Neuronal stem cell (in vitro differentiated cells): ENCODE results near the gene SETD2.

Experiments
- DNase-seq: peaks from one replicate; pipeline ENCODE4 v3.0.0-alpha.2; 2013; ENCODE audit warnings: low spot score
- H2AFZ ChIP-seq: one replicate; pipeline ENCODE4 v1.6.1; 2013; ENCODE audit warnings: mild to moderate bottlenecking, low read length, inconsistent platforms
- H2AK5ac ChIP-seq: 2 replicates; pipeline ENCODE4 v1.6.1; 2013; ENCODE audit warnings: low read depth, mild to moderate bottlenecking, inconsistent platforms, low read length, moderate library complexity, mixed read lengths
- H2BK120ac ChIP-seq: 2 replicates; pipeline ENCODE4 v1.6.1; 2013; ENCODE audit warnings: low read depth, mild to moderate bottlenecking, inconsistent platforms, low read length, moderate library complexity, mixed read lengths
- H2BK12ac ChIP-seq: one replicate; pipeline ENCODE4 v1.6.1; 2013; ENCODE audit warnings: low read length, inconsistent platforms
- H2BK15ac ChIP-seq: 2 replicates; pipeline ENCODE4 v1.6.1; 2013; ENCODE audit warnings: mild to moderate bottlenecking, low read length, inconsistent platforms, mixed read lengths
- H2BK5ac ChIP-seq: one replicate; pipeline ENCODE4 v1.6.1; 2013; ENCODE audit warnings: inconsistent platforms, mild to moderate bottlenecking, low read length, moderate library complexity
- H3K14ac ChIP-seq: one replicate; pipeline ENCODE4 v1.6.1; 2013; ENCODE audit warnings: low read length, inconsistent platforms
- H3K18ac ChIP-seq: 2 replicates; pipeline ENCODE4 v1.6.1; 2013; ENCODE audit warnings: low read length, inconsistent platforms
- H3K23ac ChIP-seq: 2 replicates; pipeline ENCODE4 v1.6.1; 2013; ENCODE audit warnings: low read depth, mild to moderate bottlenecking, mixed read lengths, low read length, inconsistent platforms; ENCODE audit not compliant: poor library complexity
- H3K27ac ChIP-seq: replicated peaks from 3 replicates; pipeline ENCODE4 v1.5.1; 2013; ENCODE audit warnings: low read length, inconsistent platforms
- H3K27me3 ChIP-seq, 3 experiments: 2 replicates each; pipeline ENCODE4 v1.6.1; 2013; ENCODE audit warnings: low read length in 3 of 3, mild to moderate bottlenecking in 2 of 3, inconsistent platforms in 1 of 3, low read depth in 1 of 3, mixed read lengths in 1 of 3, moderate library complexity in 1 of 3; ENCODE audit not compliant: control insufficient read depth in 3 of 3, insufficient read depth in 3 of 3
- H3K36me3 ChIP-seq, 2 donors: replicated peaks in 1 of 2; 2 replicates each; pipeline ENCODE4 v1.6.1; 2013; ENCODE audit warnings: low read length in 2 of 2; ENCODE audit not compliant: control insufficient read depth in 2 of 2, insufficient read depth in 2 of 2
- H3K4ac ChIP-seq: 2 replicates; pipeline ENCODE4 v1.6.1; 2013; ENCODE audit warnings: inconsistent platforms, mild to moderate bottlenecking, low read length, moderate library complexity
- H3K4me1 ChIP-seq, 2 donors: 1 replicate in 1 of 2; 2 replicates in 1 of 2; pipeline ENCODE4 v1.6.1; 2013; ENCODE audit warnings: low read length in 2 of 2, low read depth in 1 of 2; ENCODE audit not compliant: control insufficient read depth in 2 of 2, insufficient read depth in 1 of 2
- H3K4me2 ChIP-seq: one replicate; pipeline ENCODE4 v1.6.1; 2013; ENCODE audit warnings: mild to moderate bottlenecking, low read length, inconsistent platforms; ENCODE audit not compliant: insufficient read depth, poor library complexity, severe bottlenecking
- H3K4me3 ChIP-seq, 2 donors: 2 replicates each; pipeline ENCODE4 v1.5.1; 2013; ENCODE audit warnings: low read length in 2 of 2, mild to moderate bottlenecking in 2 of 2, inconsistent platforms in 1 of 2, moderate library complexity in 1 of 2
- H3K79me1 ChIP-seq: one replicate; pipeline ENCODE4 v1.6.1; 2013; ENCODE audit warnings: low read depth, mild to moderate bottlenecking, inconsistent platforms, low read length, moderate library complexity
- H3K9ac ChIP-seq: one replicate; pipeline ENCODE4 v1.6.1; 2013; ENCODE audit warnings: mild to moderate bottlenecking, low read depth, low read length, inconsistent platforms; ENCODE audit not compliant: poor library complexity
- H3K9me3 ChIP-seq, 2 donors: replicated peaks in 1 of 2; 2 replicates each; pipeline versions ENCODE3 to v1.6.1; 2013; ENCODE audit warnings: low read length in 2 of 2, mild to moderate bottlenecking in 2 of 2, inconsistent platforms in 1 of 2, low read depth in 1 of 2, mixed read lengths in 1 of 2, moderate library complexity in 1 of 2; ENCODE audit not compliant: control insufficient read depth in 2 of 2, insufficient read depth in 1 of 2
- H4K8ac ChIP-seq: one replicate; pipeline ENCODE4 v1.6.1; 2013; ENCODE audit warnings: low read depth, mild to moderate bottlenecking, inconsistent platforms, low read length, moderate library complexity
- H4K91ac ChIP-seq: one replicate; pipeline ENCODE4 v1.6.1; 2013; ENCODE audit warnings: low read length, low read depth, mild to moderate bottlenecking, inconsistent platforms; ENCODE audit not compliant: poor library complexity
- WGBS, 2 donors: extraction: QIAGEN DNeasy Blood & Tissue Kit; methylation state at CpG; one replicate each; pipeline ENCODE4 v1.1.7; 2013; ENCODE audit warnings: missing lambda C conversion rate in 2 of 2, mixed read lengths in 1 of 2; ENCODE audit not compliant: insufficient read length in 2 of 2, insufficient replicate concordance in 1 of 2; ENCODE audit errors: extremely low coverage in 2 of 2; 5-methylcytosine and 5-hydroxymethylcytosine counted together

SETD2 gene

DNA sequence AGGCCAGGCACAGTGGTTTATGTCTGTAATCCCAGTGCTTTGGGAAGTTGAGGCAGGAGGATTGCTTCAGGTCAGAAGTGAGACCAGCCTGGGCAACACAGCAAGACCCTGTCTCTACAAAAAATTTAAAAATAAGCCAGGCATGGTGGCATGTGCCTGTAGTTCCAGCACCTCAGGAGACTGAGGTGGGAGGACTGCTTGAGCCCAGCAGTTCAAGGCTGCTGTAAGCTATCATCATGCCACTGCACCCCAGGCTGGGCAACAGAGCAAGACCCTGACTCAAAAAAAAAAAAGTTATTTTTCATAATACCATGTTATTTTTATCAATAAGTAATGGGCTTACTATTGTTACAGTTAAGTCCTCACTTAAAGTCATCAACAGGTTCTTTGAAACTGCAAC, 59.7 kb downstream of the SETD2 start:
- H2BK5ac ChIP-seq, result no peak overlapping the region
- H3K79me1 ChIP-seq, result no peaks in the 10 kb centered on the region
- no peak overlapping the region for H3K23ac ChIP-seq

DNA sequence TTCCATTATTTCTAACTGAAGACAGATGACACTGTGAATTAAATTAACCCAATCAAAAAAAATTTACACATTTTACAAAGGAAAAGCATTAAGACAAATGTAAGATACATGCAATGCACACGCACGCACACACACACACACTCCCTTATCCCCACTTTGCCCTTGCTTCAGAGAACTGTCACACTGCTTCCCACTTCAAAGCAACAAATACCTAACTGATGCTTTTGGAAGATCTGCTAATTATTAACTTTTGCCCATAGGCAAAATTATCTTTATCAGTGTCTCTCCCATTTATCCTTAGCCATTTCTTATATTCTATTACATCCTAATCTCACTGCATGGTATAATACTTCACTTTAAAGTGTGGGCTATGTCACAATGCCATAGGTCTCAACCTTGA, 60.3 kb downstream of the SETD2 start:
- no CpG with 5 or more reads among the region's 2 CpGs for WGBS, 2 donors

More for the DNA sequence above, 59.7 kb downstream of the SETD2 start:
- no peak for DNase-seq
- Histone ChIP-seq H3K4ac (no peak overlapping the region), H2AK5ac (no peak overlapping the region), H3K4me2 (no peak overlapping the region), H2BK15ac (no peak overlapping the region), H3K27me3 (no peaks in the 10 kb centered on the region), H3K4me1 (peaks cover 2 to 4% of the 10 kb centered on the region in 2 donors), H2AFZ (no peak overlapping the region), H2BK120ac (no peak overlapping the region), H2BK12ac (no peak overlapping the region), H3K9me3 (no peaks in the 10 kb centered on the region), H3K18ac (no peak overlapping the region), H3K27ac (no peak overlapping the region), H4K91ac (no peak overlapping the region), H3K4me3 (no peak overlapping the region), H3K9ac (no peak overlapping the region), H3K36me3 (peaks cover 6 to 82% of the 10 kb centered on the region in 2 donors), H3K14ac (no peak overlapping the region), H4K8ac (no peak overlapping the region)

DNA sequence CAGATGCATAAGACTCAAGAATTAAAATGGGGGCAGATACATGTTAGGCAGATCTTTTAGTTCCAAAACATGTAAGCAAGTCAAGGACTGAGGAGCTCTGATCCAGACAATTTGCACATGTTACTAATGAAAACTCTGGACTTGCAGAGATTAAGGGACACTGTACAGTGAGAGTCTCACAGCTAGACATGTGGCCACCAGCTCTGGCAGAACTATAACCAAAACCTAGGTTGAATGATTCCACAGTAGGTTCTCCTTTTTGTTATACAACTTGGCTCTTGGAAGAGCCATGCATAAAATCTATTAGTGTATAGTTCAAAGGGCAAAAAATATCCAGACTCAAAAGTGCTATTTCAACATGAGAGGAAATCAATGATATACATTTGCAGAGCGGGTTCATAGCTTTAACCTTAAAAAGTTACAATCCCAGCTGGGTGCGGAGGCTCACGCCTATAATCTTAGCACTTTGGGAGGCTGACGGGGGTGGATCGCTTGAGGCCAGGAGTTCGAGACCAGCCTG, 61.8 kb downstream of the SETD2 start:
- Histone ChIP-seq H3K9me3 (no peaks in the 10 kb centered on the region), H3K18ac (no peak overlapping the region), H2BK15ac (no peak overlapping the region), H3K9ac (no peak overlapping the region), H3K4me1 (no peaks in the 10 kb centered on the region), H4K91ac (no peak overlapping the region), H2AK5ac (no peak overlapping the region), H3K4ac (no peak overlapping the region), H2AFZ (no peak overlapping the region), H2BK120ac (no peak overlapping the region), H3K36me3 (peaks cover 6 to 89% of the 10 kb centered on the region in 2 donors), H3K27ac (no peak overlapping the region), H3K79me1 (no peaks in the 10 kb centered on the region), H4K8ac (no peak overlapping the region), H3K23ac (no peak overlapping the region), H3K27me3 (no peaks in the 10 kb centered on the region), H3K4me3 (no peak overlapping the region), H2BK5ac (no peak overlapping the region), H3K4me2 (no peak overlapping the region), H2BK12ac (no peak overlapping the region), H3K14ac (no peak overlapping the region)
- DNase-seq, result no peak
- WGBS, 2 donors, result no CpG with 5 or more reads among the region's 6 CpGs

More for the DNA sequence above, 60.3 kb downstream of the SETD2 start:
- H3K36me3 ChIP-seq, result peaks cover 6 to 81% of the 10 kb centered on the region in 2 donors
- no peak for DNase-seq
- no peak overlapping the region for H2AK5ac ChIP-seq
- H4K91ac ChIP-seq, result no peak overlapping the region
- H2BK120ac ChIP-seq, result no peak overlapping the region
- no peaks in the 10 kb centered on the region for H3K79me1 ChIP-seq
- no peak overlapping the region for H3K4me3 ChIP-seq
- H2BK15ac ChIP-seq, result no peak overlapping the region
- no peak overlapping the region for H3K23ac ChIP-seq
- no peaks in the 10 kb centered on the region for H3K9me3 ChIP-seq
- H4K8ac ChIP-seq, result no peak overlapping the region
- no peak overlapping the region for H2BK5ac ChIP-seq
- no peak overlapping the region for H3K4ac ChIP-seq
- H3K27ac ChIP-seq, result no peak overlapping the region
- no peaks in the 10 kb centered on the region for H3K27me3 ChIP-seq
- H2BK12ac ChIP-seq, result no peak overlapping the region
- H3K9ac ChIP-seq, result no peak overlapping the region
- H3K4me1 ChIP-seq, result peaks cover 0 to 2% of the 10 kb centered on the region in 2 donors
- no peak overlapping the region for H2AFZ ChIP-seq
- H3K18ac ChIP-seq, result no peak overlapping the region
- no peak overlapping the region for H3K14ac ChIP-seq
- H3K4me2 ChIP-seq, result no peak overlapping the region

DNA sequence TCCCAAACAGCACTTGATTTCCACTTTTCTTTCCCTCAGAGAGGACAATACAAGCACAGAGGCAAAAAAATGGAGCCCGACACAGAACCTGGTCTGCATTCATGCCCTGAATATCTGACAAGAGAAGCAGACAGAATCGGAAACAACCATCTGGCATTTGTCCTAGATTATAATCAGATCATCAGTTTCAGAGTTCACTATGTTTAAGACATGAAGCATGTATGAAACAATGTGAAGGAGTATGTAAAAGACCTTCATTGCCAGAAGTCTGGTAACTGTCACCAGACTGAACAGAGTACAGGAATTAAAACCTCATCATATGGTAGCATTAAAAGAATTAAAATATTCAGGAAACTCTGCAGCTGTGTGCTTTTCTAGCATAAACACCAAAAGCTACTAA, 65.0 kb downstream of the SETD2 start:
- no peak overlapping the region for H2AFZ ChIP-seq
- H2BK15ac ChIP-seq, result no peak overlapping the region
- H3K4me3 ChIP-seq, result no peak overlapping the region
- H3K4me2 ChIP-seq, result no peak overlapping the region
- no peak overlapping the region for H3K18ac ChIP-seq
- no peak overlapping the region for H3K14ac ChIP-seq
- no peak overlapping the region for H3K4ac ChIP-seq
- H2BK120ac ChIP-seq, result no peak overlapping the region
- no peak for DNase-seq
- H4K8ac ChIP-seq, result no peak overlapping the region
- H3K36me3 ChIP-seq, result peaks cover 6 to 93% of the 10 kb centered on the region in 2 donors
- H2BK12ac ChIP-seq, result no peak overlapping the region
- no peak overlapping the region for H3K9ac ChIP-seq
- H3K27ac ChIP-seq, result no peak overlapping the region
- H2AK5ac ChIP-seq, result no peak overlapping the region
- no peak overlapping the region for H4K91ac ChIP-seq
- no peaks in the 10 kb centered on the region for H3K27me3 ChIP-seq
- no peak overlapping the region for H3K23ac ChIP-seq
- no peaks in the 10 kb centered on the region for H3K4me1 ChIP-seq
- no peaks in the 10 kb centered on the region for H3K79me1 ChIP-seq
- H3K9me3 ChIP-seq, result no peaks in the 10 kb centered on the region
- no peak overlapping the region for H2BK5ac ChIP-seq
- no CpG with 5 or more reads among the region's 2 CpGs for WGBS, 2 donors
